ENCODE results near the gene KCNJ5. TPM values are rescaled to one million over a fixed set of nuclear protein-coding genes. Genes with fewer than 3 reads are reported as not detected.

KCNJ5 gene
- total and polyA plus RNA-seq, 2 experiments from 2014 or later = not detected

GRCh38 chr11:128878455-128878854 lies 12.7 kb upstream of the KCNJ5 start:
- H3K27me3 ChIP-seq (ENCODE audit: insufficient read depth) = peaks cover 3% of the 10 kb centered on the region; the same call in 1 of the 2 replicates
- no peaks in the 10 kb centered on the region for H3K9me2 ChIP-seq (ENCODE audit: insufficient read depth)
- no peak for DNase-seq (ENCODE audit: low spot score)
- H3K4me1 Mint-ChIP-seq = peaks cover 7% of the 10 kb centered on the region
- no peak overlapping the region for H3K27ac ChIP-seq (ENCODE audit: low read depth)
- H2AFZ ChIP-seq = no peak overlapping the region
- TF ChIP-seq EZH2phosphoT487 (IDR thresholded peaks at IDR 0.05; ENCODE audit: unreplicated experiment) = no peak
- no peak for TF ChIP-seq EZH2 (IDR thresholded peaks at IDR 0.05; ENCODE audit: low read depth, unreplicated experiment)
- ATAC-seq = no peak
- H3K36me3 ChIP-seq (ENCODE audit: insufficient read depth) = no peaks in the 10 kb centered on the region
- H3K4me3 Mint-ChIP-seq = no peak overlapping the region
- no peaks in the 10 kb centered on the region for H3F3A ChIP-seq (replicated peaks; ENCODE audit: low read depth)
- H3K4me2 ChIP-seq = no peak overlapping the region
- H3K36me3 Mint-ChIP-seq (ENCODE audit: low read depth) = no peaks in the 10 kb centered on the region
- peaks cover 1% of the 10 kb centered on the region for H3K4me1 ChIP-seq (ENCODE audit: insufficient read depth)
- no peaks in the 10 kb centered on the region for H3K9me3 Mint-ChIP-seq
- H4K20me1 ChIP-seq (replicated peaks; ENCODE audit: insufficient read depth) = no peaks in the 10 kb centered on the region
- no peak overlapping the region for H3K4me3 ChIP-seq
- peaks cover 20% of the 10 kb centered on the region for H3K27me3 Mint-ChIP-seq (ENCODE audit: insufficient read depth, low read depth, poor library complexity)
- H3K27ac Mint-ChIP-seq = no peak overlapping the region
- H3K79me2 ChIP-seq (replicated peaks; ENCODE audit: insufficient read depth) = no peaks in the 10 kb centered on the region

- Histone ChIP-seq H3K27me3 (ENCODE audit: insufficient read depth) (no peaks in the 10 kb centered on the region; the same call in 1 of the 2 replicates), H3K36me3 (ENCODE audit: insufficient read depth) (no peaks in the 10 kb centered on the region), H3K4me2 (no peak overlapping the region), H3K4me1 (ENCODE audit: insufficient read depth) (no peaks in the 10 kb centered on the region), H3F3A (replicated peaks; ENCODE audit: low read depth) (no peaks in the 10 kb centered on the region), H2AFZ (no peak overlapping the region), H3K4me3 (no peak overlapping the region), H3K9me2 (ENCODE audit: insufficient read depth) (no peaks in the 10 kb centered on the region), H4K20me1 (replicated peaks; ENCODE audit: insufficient read depth) (no peaks in the 10 kb centered on the region), H3K27ac (ENCODE audit: low read depth) (no peak overlapping the region), H3K79me2 (replicated peaks; ENCODE audit: insufficient read depth) (no peaks in the 10 kb centered on the region)
- ATAC-seq (peak; percentile 53), DNase-seq (ENCODE audit: low spot score) (peak; percentile 25)
- Mint-ChIP-seq H3K27ac (no peak overlapping the region), H3K9me3 (no peaks in the 10 kb centered on the region), H3K36me3 (ENCODE audit: low read depth) (no peaks in the 10 kb centered on the region), H3K27me3 (ENCODE audit: insufficient read depth, low read depth, poor library complexity) (peaks cover 23% of the 10 kb centered on the region), H3K4me3 (no peak overlapping the region), H3K4me1 (peaks cover 4% of the 10 kb centered on the region; the same call in 2 of the 3 replicates)
- TF ChIP-seq JUNB (IDR thresholded peaks at IDR 0.05; ENCODE audit: unreplicated experiment) (no peak), EZH2phosphoT487 (IDR thresholded peaks at IDR 0.05; ENCODE audit: unreplicated experiment) (no peak), NANOG (IDR thresholded peaks at IDR 0.05; ENCODE audit: borderline replicate concordance) (no peak), ZNF114 (CRISPR knock-in tag; IDR thresholded peaks at IDR 0.05) (no peak), REST (IDR thresholded peaks at IDR 0.05; ENCODE audit: unreplicated experiment) (no peak), ZNF331 (CRISPR knock-in tag; IDR thresholded peaks at IDR 0.05; ENCODE audit: low read depth) (no peak)
Observed at GRCh38 chr11:128879817-128880216, 11.3 kb upstream of the KCNJ5 start.

DNA sequence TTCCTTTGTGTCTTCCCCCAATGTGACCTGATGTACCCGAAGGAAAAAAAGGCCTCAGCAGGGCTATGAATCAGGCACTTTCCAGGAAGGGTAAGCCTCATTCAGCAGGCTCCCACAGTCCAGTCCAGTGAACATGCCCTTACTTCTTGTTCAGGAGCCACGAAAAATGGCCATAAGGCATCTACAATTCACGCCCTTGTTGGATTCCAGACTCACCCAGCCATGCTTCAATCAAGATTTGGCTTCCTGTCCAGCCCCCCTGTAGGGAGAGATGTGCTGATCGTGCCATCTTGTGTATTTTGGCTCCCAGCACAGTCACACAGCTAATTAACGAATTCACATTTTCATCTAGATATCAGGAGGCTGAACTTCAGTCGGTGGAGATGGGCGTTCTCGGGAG lies 9.9 kb upstream of the KCNJ5 start:
- ATAC-seq = no peak

More for the DNA sequence above, 9.9 kb upstream of the KCNJ5 start:
- H3K4me1 ChIP-seq (ENCODE audit: insufficient read depth) = no peaks in the 10 kb centered on the region; the same call in 1 of the 2 replicates
- Mint-ChIP-seq H3K9me3 (no peaks in the 10 kb centered on the region; the same call in 2 of the 3 replicates), H3K27ac (no peak overlapping the region), H3K4me1 (peaks cover 10% of the 10 kb centered on the region; the same call in 2 of the 3 replicates), H3K36me3 (ENCODE audit: low read depth) (no peaks in the 10 kb centered on the region), H3K4me3 (no peak overlapping the region), H3K27me3 (ENCODE audit: insufficient read depth, low read depth, poor library complexity) (peaks cover 25% of the 10 kb centered on the region)
- H3K36me3 ChIP-seq (ENCODE audit: insufficient read depth) = no peaks in the 10 kb centered on the region
- H3K4me2 ChIP-seq = no peak overlapping the region
- H4K20me1 ChIP-seq (replicated peaks; ENCODE audit: insufficient read depth) = no peaks in the 10 kb centered on the region
- TF ChIP-seq, protein P1, sequence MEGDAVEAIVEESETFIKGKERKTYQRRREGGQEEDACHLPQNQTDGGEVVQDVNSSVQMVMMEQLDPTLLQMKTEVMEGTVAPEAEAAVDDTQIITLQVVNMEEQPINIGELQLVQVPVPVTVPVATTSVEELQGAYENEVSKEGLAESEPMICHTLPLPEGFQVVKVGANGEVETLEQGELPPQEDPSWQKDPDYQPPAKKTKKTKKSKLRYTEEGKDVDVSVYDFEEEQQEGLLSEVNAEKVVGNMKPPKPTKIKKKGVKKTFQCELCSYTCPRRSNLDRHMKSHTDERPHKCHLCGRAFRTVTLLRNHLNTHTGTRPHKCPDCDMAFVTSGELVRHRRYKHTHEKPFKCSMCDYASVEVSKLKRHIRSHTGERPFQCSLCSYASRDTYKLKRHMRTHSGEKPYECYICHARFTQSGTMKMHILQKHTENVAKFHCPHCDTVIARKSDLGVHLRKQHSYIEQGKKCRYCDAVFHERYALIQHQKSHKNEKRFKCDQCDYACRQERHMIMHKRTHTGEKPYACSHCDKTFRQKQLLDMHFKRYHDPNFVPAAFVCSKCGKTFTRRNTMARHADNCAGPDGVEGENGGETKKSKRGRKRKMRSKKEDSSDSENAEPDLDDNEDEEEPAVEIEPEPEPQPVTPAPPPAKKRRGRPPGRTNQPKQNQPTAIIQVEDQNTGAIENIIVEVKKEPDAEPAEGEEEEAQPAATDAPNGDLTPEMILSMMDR (conservative IDR thresholded peaks at IDR 0.05; ENCODE audit: low read depth in 2 of 2) = 0 out of 4 replicates have a peak, but pooled peaks of 1 of the 2 experiments have one; percentile 3
- no peak for TF ChIP-seq CREB1 (CRISPR knock-in tag; IDR thresholded peaks at IDR 0.05; ENCODE audit: low read depth)
- no peak for TF ChIP-seq ZNF331 (CRISPR knock-in tag; IDR thresholded peaks at IDR 0.05; ENCODE audit: low read depth)
- TF ChIP-seq POLR2AphosphoS5 (IDR thresholded peaks at IDR 0.05; ENCODE audit: low read depth) = no peak
- H3K27me3 ChIP-seq (ENCODE audit: insufficient read depth) = peaks cover 11% of the 10 kb centered on the region; the same call in 1 of the 2 replicates
- no peak overlapping the region for H3K27ac ChIP-seq (ENCODE audit: low read depth)
- no peak overlapping the region for H3K4me3 ChIP-seq
- no peaks in the 10 kb centered on the region for H3K79me2 ChIP-seq (replicated peaks; ENCODE audit: insufficient read depth)
- no peak overlapping the region for H2AFZ ChIP-seq
- H3F3A ChIP-seq (replicated peaks; ENCODE audit: low read depth) = no peaks in the 10 kb centered on the region
- H3K9me2 ChIP-seq (ENCODE audit: insufficient read depth) = no peaks in the 10 kb centered on the region
- no peak for DNase-seq (ENCODE audit: low spot score)

Measured in GM23338 (cell line).